Measurements from ENCODE around the gene PHRF1.

GRCh38 chr11:607971-608659, 31.8 kb downstream of the PHRF1 start:
- TF ChIP-seq CTCF (IDR thresholded peaks at IDR 0.05; ENCODE audit: poor library complexity) (no peak), EZH2 (IDR thresholded peaks at IDR 0.05; ENCODE audit: borderline replicate concordance) (no peak)

All from hepatocyte (in vitro differentiated cells).